ENCODE data around the gene SLCO3A1.

The SLCO3A1 gene

DNA sequence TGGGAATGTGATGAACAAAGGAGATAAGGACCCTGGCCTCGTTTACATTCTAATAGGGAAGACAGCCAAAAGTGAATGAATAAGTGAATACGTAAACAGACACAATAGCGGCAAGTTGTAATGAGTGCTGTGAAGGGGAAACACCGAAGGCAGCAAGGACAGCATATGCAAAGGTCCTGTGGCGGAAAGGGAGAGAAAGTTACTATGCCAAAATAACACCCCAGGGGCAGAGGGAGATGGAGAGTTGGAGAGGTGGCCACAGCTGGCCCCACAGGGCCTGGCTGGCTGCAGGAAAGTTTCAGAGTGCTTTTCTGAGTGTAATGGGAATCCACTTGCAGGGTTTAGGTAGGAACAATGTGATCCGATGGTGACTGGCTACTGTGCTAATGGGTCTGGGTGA lies 91.9 kb downstream of the SLCO3A1 start:
- no peaks in the 10 kb centered on the region for H3K9me3 ChIP-seq (ENCODE audit: control insufficient read depth in 2 of 2, low read length in 2 of 2)
- peaks cover 41 to 50% of the 10 kb centered on the region in 2 donors for H3K4me1 ChIP-seq (ENCODE audit: control insufficient read depth in 2 of 2, insufficient read depth in 2 of 2, low read length in 2 of 2)
- no peaks in the 10 kb centered on the region for H3K36me3 ChIP-seq (ENCODE audit: control insufficient read depth in 2 of 2, insufficient read depth in 2 of 2, low read length in 2 of 2)
- no peak overlapping the region for H3K4me3 ChIP-seq (ENCODE audit: low read length in 2 of 2)
- H3K9ac ChIP-seq (ENCODE audit: low read depth in 1 of 2, low read length in 2 of 2) = no peak overlapping the region
- no peaks in the 10 kb centered on the region for H3K27me3 ChIP-seq (ENCODE audit: control insufficient read depth in 2 of 2, insufficient read depth in 2 of 2, low read length in 2 of 2)
- no peak overlapping the region for H3K27ac ChIP-seq (ENCODE audit: low read depth in 2 of 2, low read length in 2 of 2)

DNA sequence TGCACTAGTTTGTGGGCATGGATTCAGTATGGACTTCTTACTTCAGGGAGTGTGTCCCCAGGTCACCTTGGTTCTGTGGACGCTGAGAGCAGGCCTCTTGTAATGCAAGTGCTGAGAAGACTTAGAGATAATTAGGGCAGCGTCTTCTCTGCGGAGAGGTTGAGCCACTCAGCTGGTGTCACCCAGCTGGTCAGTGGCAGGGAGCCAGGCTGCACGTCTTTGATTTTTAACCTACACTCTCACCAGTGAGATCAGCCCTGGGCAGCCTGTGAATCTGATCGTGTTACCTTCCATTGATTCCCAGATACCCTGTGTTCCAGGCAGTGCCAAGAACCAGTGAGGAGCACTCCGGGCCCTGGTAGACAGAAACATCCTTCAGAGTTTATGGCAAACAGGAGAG lies 92.6 kb downstream of the SLCO3A1 start:
- Histone ChIP-seq H3K27ac (ENCODE audit: low read depth in 2 of 2, low read length in 2 of 2) (no peak overlapping the region), H3K4me3 (ENCODE audit: low read length in 2 of 2) (no peak overlapping the region), H3K9me3 (ENCODE audit: control insufficient read depth in 2 of 2, low read length in 2 of 2) (no peaks in the 10 kb centered on the region), H3K4me1 (ENCODE audit: control insufficient read depth in 2 of 2, insufficient read depth in 2 of 2, low read length in 2 of 2) (peaks cover 36 to 45% of the 10 kb centered on the region in 2 donors), H3K36me3 (ENCODE audit: control insufficient read depth in 2 of 2, insufficient read depth in 2 of 2, low read length in 2 of 2) (no peaks in the 10 kb centered on the region), H3K9ac (ENCODE audit: low read depth in 1 of 2, low read length in 2 of 2) (no peak overlapping the region), H3K27me3 (ENCODE audit: control insufficient read depth in 2 of 2, insufficient read depth in 2 of 2, low read length in 2 of 2) (no peaks in the 10 kb centered on the region)

DNA sequence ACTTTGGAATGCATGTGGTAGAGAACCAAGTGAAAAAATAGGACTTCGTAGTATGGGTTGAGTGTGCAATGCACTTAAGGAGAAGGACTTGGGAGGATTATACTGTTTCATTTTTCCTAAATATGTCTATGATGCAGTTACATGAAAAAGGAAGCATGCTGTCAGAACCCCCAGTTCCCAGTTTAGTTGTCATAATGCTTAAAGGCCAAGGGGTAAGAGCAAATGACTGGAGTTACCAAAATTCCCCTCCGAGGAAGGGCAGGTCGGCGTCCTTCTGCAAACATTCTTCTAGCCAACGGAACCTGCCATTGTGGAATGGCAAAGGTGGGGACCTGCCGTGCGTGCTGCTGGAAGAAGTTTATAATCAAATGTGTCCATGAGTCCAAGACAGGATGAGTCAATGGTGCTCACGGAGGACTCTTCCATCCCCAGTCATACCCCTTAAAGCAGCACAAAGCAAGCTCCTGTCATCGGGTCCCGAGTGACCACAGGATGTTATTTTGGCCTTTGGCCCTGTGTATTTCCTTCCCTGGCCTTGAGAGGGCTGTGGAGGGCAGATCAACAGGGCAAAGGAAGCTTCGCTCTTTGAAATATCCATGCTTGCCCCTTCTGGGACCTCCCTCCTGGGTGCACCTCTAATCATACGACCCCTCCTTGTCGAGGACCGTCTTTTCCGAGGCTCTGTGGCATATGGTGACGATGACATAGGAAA lies 93.2 kb downstream of the SLCO3A1 start:
- Histone ChIP-seq H3K4me3 (ENCODE audit: low read length in 2 of 2) (no peak overlapping the region), H3K27ac (ENCODE audit: low read depth in 2 of 2, low read length in 2 of 2) (no peak overlapping the region), H3K9ac (ENCODE audit: low read depth in 1 of 2, low read length in 2 of 2) (no peak overlapping the region), H3K27me3 (ENCODE audit: control insufficient read depth in 2 of 2, insufficient read depth in 2 of 2, low read length in 2 of 2) (no peaks in the 10 kb centered on the region), H3K9me3 (ENCODE audit: control insufficient read depth in 2 of 2, low read length in 2 of 2) (no peaks in the 10 kb centered on the region), H3K4me1 (ENCODE audit: control insufficient read depth in 2 of 2, insufficient read depth in 2 of 2, low read length in 2 of 2) (peaks cover 31 to 38% of the 10 kb centered on the region in 2 donors), H3K36me3 (ENCODE audit: control insufficient read depth in 2 of 2, insufficient read depth in 2 of 2, low read length in 2 of 2) (no peaks in the 10 kb centered on the region)

DNA sequence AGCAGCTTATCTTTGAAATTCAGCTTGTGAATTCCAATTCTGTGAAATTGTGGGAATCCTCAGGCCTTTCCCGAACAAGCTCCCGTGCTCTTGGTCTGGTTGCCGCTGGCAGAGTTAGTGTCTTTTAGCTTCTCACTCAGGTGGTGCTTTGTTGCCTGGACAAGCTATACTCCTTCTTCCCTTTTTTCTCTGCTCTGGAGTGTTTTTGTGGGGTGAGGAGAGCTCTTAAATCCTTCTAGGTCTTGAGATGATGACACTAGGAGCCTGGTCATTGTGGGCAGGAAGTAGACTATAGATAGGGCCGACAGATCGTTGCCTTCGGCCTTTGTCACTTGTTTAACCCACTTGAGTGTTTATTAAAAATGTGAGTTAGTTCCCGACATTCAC lies 93.8 kb downstream of the SLCO3A1 start:
- Histone ChIP-seq H3K36me3 (ENCODE audit: control insufficient read depth in 2 of 2, insufficient read depth in 2 of 2, low read length in 2 of 2) (no peaks in the 10 kb centered on the region), H3K27me3 (ENCODE audit: control insufficient read depth in 2 of 2, insufficient read depth in 2 of 2, low read length in 2 of 2) (no peaks in the 10 kb centered on the region), H3K4me1 (ENCODE audit: control insufficient read depth in 2 of 2, insufficient read depth in 2 of 2, low read length in 2 of 2) (peaks cover 27 to 35% of the 10 kb centered on the region in 2 donors), H3K27ac (ENCODE audit: low read depth in 2 of 2, low read length in 2 of 2) (peak overlapping the region in 1 of 2 donors; percentile 28), H3K9me3 (ENCODE audit: control insufficient read depth in 2 of 2, low read length in 2 of 2) (no peaks in the 10 kb centered on the region), H3K4me3 (ENCODE audit: low read length in 2 of 2) (no peak overlapping the region), H3K9ac (ENCODE audit: low read depth in 1 of 2, low read length in 2 of 2) (no peak overlapping the region)

DNA sequence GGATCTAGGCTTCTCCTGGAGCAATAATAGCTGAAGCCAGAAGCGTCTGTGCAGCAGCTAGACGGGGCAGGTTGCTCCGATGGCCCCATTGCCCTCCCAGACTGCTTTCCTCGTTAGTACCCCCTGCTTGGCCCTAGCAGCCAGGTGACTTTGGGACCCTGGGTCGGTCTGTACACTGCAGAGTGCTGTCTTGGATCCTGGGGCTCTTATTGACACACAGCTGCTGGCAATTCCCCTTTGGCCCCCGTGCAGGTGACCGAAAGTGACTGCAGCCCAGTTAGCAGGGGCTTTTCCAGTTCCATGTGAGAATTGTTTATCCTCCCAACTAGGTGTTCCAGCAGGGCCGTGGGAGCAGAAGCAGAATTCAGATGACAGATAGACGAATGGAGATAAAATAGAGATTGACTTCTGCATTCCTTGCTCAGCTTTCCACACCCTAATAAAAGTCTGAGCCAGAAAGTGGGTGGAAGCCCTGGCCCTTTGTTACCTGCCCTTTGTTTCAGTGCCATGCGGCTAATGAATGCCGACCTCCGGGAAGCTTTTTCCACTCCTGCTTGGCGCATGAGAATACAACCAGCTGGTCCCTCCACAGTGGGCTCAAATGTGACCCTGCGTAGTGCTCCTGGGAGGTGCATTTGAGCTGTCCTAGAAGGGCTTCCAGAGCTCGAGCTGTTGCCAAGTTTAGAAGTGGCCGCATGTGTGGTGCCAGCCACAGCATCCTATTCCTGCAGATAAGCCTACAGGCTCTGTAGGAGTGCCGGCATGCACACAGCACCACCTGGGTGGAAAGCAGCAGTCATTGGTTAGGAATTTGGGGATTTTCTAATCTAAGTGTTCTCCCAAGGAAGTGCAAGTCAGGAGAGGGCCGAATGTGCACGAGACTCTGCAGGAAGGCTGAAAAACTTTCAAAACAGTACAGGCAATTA lies 94.4 kb downstream of the SLCO3A1 start:
- peak overlapping the region in 1 of 2 donors; percentile 28 for H3K9ac ChIP-seq (ENCODE audit: low read depth in 1 of 2, low read length in 2 of 2)

DNA sequence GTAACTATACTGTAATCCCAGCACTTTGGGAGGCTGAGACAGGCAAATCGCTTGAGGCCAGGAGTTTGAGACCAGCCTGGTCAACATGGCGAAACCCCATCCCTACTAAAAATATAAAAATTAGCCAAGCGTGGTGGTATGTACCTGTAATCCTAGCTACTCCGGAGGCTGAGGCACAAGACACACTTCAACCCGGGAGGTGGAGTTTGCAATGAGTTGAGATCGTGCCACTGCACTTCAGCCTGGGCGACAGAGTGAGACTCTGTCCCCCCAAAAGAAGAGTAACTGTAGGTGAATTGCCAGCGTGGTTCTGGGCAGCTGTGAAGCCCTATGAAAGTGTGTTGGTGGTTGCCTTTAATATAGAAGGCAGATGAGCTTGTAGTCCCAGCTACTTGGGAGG lies 95.9 kb downstream of the SLCO3A1 start:
- H3K4me3 ChIP-seq (ENCODE audit: low read length in 2 of 2) = no peak overlapping the region
- no peaks in the 10 kb centered on the region for H3K36me3 ChIP-seq (ENCODE audit: control insufficient read depth in 2 of 2, insufficient read depth in 2 of 2, low read length in 2 of 2)
- no peaks in the 10 kb centered on the region for H3K9me3 ChIP-seq (ENCODE audit: control insufficient read depth in 2 of 2, low read length in 2 of 2)
- H3K27me3 ChIP-seq (ENCODE audit: control insufficient read depth in 2 of 2, insufficient read depth in 2 of 2, low read length in 2 of 2) = no peaks in the 10 kb centered on the region
- no peak overlapping the region for H3K27ac ChIP-seq (ENCODE audit: low read depth in 2 of 2, low read length in 2 of 2)
- peaks cover 22 to 33% of the 10 kb centered on the region in 2 donors for H3K4me1 ChIP-seq (ENCODE audit: control insufficient read depth in 2 of 2, insufficient read depth in 2 of 2, low read length in 2 of 2)
- no peak overlapping the region for H3K9ac ChIP-seq (ENCODE audit: low read depth in 1 of 2, low read length in 2 of 2)

More for the DNA sequence above, 94.4 kb downstream of the SLCO3A1 start:
- H3K36me3 ChIP-seq (ENCODE audit: control insufficient read depth in 2 of 2, insufficient read depth in 2 of 2, low read length in 2 of 2) = no peaks in the 10 kb centered on the region
- peaks cover 20 to 29% of the 10 kb centered on the region in 2 donors for H3K4me1 ChIP-seq (ENCODE audit: control insufficient read depth in 2 of 2, insufficient read depth in 2 of 2, low read length in 2 of 2)
- H3K27me3 ChIP-seq (ENCODE audit: control insufficient read depth in 2 of 2, insufficient read depth in 2 of 2, low read length in 2 of 2) = no peaks in the 10 kb centered on the region
- H3K4me3 ChIP-seq (ENCODE audit: low read length in 2 of 2) = peak overlapping the region in 1 of 2 donors; percentile 14
- no peaks in the 10 kb centered on the region for H3K9me3 ChIP-seq (ENCODE audit: control insufficient read depth in 2 of 2, low read length in 2 of 2)
- H3K27ac ChIP-seq (ENCODE audit: low read depth in 2 of 2, low read length in 2 of 2) = peak overlapping the region; percentile 14 to 28

DNA sequence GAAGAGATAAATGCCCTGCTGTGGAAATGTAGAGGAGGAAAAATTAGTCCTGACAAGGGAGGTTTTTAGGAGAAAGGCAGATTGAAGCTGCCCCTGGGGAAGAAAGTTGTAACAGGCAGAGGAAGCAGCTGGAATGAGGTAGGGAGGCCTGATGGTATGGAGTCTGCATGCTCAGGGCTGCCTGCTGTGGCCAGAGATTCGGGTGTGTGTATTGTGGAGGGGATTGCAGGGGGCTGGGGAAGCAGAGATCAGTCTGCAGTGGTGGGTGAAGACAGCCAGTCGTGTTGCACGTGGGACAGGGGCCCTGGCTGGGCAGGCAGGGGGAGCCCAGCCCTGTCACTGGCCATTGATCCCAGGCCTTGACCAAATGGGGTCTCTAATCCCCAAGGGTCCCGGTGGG lies 96.5 kb downstream of the SLCO3A1 start:
- Histone ChIP-seq H3K9me3 (ENCODE audit: control insufficient read depth in 2 of 2, low read length in 2 of 2) (no peaks in the 10 kb centered on the region), H3K27me3 (ENCODE audit: control insufficient read depth in 2 of 2, insufficient read depth in 2 of 2, low read length in 2 of 2) (no peaks in the 10 kb centered on the region), H3K36me3 (ENCODE audit: control insufficient read depth in 2 of 2, insufficient read depth in 2 of 2, low read length in 2 of 2) (no peaks in the 10 kb centered on the region), H3K4me1 (ENCODE audit: control insufficient read depth in 2 of 2, insufficient read depth in 2 of 2, low read length in 2 of 2) (peaks cover 22 to 39% of the 10 kb centered on the region in 2 donors), H3K9ac (ENCODE audit: low read depth in 1 of 2, low read length in 2 of 2) (no peak overlapping the region), H3K4me3 (ENCODE audit: low read length in 2 of 2) (no peak overlapping the region), H3K27ac (ENCODE audit: low read depth in 2 of 2, low read length in 2 of 2) (no peak overlapping the region)

DNA sequence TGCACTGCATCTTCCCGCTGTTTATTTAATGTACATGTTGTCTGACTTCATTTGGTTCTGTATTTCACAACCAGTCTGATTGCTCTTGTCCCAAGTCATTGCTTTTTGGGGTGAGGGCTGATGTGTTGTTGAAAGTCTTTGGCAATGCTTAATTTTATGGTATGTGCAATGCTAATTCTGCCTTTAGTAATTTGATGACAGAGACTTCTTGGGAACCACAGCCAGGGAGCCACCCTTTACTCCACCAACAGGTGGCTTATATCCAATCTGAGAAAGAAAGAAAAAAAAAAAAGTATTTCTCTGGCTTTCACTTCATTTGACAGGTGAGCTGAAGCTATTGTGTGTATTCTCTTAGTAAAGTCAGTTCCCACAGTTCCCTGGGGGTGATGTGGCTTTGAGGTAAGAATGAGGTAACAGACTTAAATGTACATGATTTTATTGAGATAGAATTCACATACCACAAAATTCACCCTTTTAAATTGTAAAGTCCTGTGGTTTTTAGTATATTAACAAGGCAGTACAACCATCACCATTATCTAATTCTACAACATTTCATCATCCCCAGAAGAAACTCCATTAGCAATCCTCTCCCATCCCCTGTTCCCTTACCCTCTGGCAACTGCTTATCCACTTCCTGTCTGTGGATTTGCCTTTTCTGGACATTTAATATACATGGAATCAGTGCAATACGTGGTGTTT lies 97.3 kb downstream of the SLCO3A1 start:
- Histone ChIP-seq H3K4me3 (ENCODE audit: low read length in 2 of 2) (no peak overlapping the region), H3K27me3 (ENCODE audit: control insufficient read depth in 2 of 2, insufficient read depth in 2 of 2, low read length in 2 of 2) (no peaks in the 10 kb centered on the region), H3K36me3 (ENCODE audit: control insufficient read depth in 2 of 2, insufficient read depth in 2 of 2, low read length in 2 of 2) (no peaks in the 10 kb centered on the region), H3K27ac (ENCODE audit: low read depth in 2 of 2, low read length in 2 of 2) (no peak overlapping the region), H3K9ac (ENCODE audit: low read depth in 1 of 2, low read length in 2 of 2) (no peak overlapping the region), H3K4me1 (ENCODE audit: control insufficient read depth in 2 of 2, insufficient read depth in 2 of 2, low read length in 2 of 2) (peaks cover 22 to 40% of the 10 kb centered on the region in 2 donors), H3K9me3 (ENCODE audit: control insufficient read depth in 2 of 2, low read length in 2 of 2) (no peaks in the 10 kb centered on the region)

DNA sequence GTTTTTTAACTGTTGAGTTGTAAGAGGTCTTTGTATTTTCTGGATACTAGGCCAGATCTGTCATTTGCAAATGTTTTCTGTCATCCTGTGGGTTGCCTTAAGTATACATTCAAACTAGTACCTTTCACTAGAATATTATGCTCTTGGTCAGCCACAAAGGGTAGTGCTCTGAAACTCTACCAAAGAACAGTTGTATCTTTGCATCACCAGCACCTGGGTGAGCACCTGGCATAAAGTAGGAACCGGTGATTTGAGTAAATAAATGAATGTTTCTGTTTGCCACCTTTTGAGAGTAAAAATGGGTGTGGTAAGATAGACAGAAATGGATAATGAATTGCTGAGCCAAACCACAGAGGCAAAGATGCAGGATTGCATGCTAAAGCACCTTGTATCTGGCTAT lies 98.7 kb downstream of the SLCO3A1 start:
- Histone ChIP-seq H3K4me3 (ENCODE audit: low read length in 2 of 2) (no peak overlapping the region), H3K27ac (ENCODE audit: low read depth in 2 of 2, low read length in 2 of 2) (no peak overlapping the region), H3K4me1 (ENCODE audit: control insufficient read depth in 2 of 2, insufficient read depth in 2 of 2, low read length in 2 of 2) (peaks cover 19 to 37% of the 10 kb centered on the region in 2 donors), H3K27me3 (ENCODE audit: control insufficient read depth in 2 of 2, insufficient read depth in 2 of 2, low read length in 2 of 2) (no peaks in the 10 kb centered on the region), H3K9me3 (ENCODE audit: control insufficient read depth in 2 of 2, low read length in 2 of 2) (no peaks in the 10 kb centered on the region), H3K9ac (ENCODE audit: low read depth in 1 of 2, low read length in 2 of 2) (no peak overlapping the region), H3K36me3 (ENCODE audit: control insufficient read depth in 2 of 2, insufficient read depth in 2 of 2, low read length in 2 of 2) (no peaks in the 10 kb centered on the region)

DNA sequence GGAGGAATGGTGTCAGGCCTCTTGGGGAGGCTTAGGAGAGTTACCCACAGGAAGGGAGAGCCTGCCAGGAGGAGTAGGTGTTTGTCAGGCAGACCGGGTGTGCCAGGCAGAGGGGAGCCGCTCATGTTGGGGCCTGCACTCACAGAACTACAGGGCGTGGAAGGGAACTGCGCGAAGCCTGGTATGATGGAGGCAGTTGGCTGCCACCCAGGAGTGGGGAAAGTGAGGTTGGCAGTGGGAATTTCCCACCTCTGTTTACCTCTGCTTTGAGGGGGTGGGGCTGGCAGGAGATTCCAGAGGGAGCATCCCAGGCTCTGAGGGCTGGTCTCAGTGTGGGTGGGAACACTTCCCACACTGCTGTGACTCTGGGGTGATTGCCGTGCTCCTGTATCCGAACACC lies 99.9 kb downstream of the SLCO3A1 start:
- H3K9ac ChIP-seq (ENCODE audit: low read depth in 1 of 2, low read length in 2 of 2) = no peak overlapping the region
- H3K4me1 ChIP-seq (ENCODE audit: control insufficient read depth in 2 of 2, insufficient read depth in 2 of 2, low read length in 2 of 2) = peaks cover 7 to 25% of the 10 kb centered on the region in 2 donors
- no peaks in the 10 kb centered on the region for H3K9me3 ChIP-seq (ENCODE audit: control insufficient read depth in 2 of 2, low read length in 2 of 2)
- no peaks in the 10 kb centered on the region for H3K36me3 ChIP-seq (ENCODE audit: control insufficient read depth in 2 of 2, insufficient read depth in 2 of 2, low read length in 2 of 2)
- no peak overlapping the region for H3K27ac ChIP-seq (ENCODE audit: low read depth in 2 of 2, low read length in 2 of 2)
- no peaks in the 10 kb centered on the region for H3K27me3 ChIP-seq (ENCODE audit: control insufficient read depth in 2 of 2, insufficient read depth in 2 of 2, low read length in 2 of 2)
- no peak overlapping the region for H3K4me3 ChIP-seq (ENCODE audit: low read length in 2 of 2)

Data from mucosa of rectum (tissue), 2 donors.